Neural progenitor cell (in vitro differentiated cells): ENCODE results near the gene UCHL5.

ENCODE experiments used
- CTCF ChIP-seq: fragments of 200-600 bp; sonication (generic); IDR thresholded peaks from 2 replicates; pipeline ENCODE4 v1.5.1; 2017; ENCODE audit warnings: antibody characterized with exemption, mild to moderate bottlenecking
- EZH2phosphoT487 ChIP-seq: fragments of 200-600 bp; sonication (generic); IDR thresholded peaks from 2 replicates; pipeline ENCODE4 v1.6.1; 2017; ENCODE audit warnings: antibody characterized with exemption

GRCh38 chr1:193031431-193031830, 27.7 kb downstream of the UCHL5 start:
- TF ChIP-seq CTCF (peak; percentile 18), EZH2phosphoT487 (no peak)
